Neural cell (in vitro differentiated cells): ENCODE measurements around the gene GRIFIN.

Source experiments
- CTCF ChIP-seq: fragments of 450-650 bp; IDR thresholded peaks from 2 replicates; pipeline ENCODE4 v1.5.1; 2014; ENCODE audit warnings: antibody characterized with exemption, mild to moderate bottlenecking, moderate library complexity; ENCODE audit not compliant: poor library complexity, severe bottlenecking
- EP300 ChIP-seq: fragments of 450-650 bp; conservative IDR thresholded peaks from 2 replicates; pipeline ENCODE4 v1.6.1; 2014; ENCODE audit warnings: antibody characterized with exemption, mild to moderate bottlenecking, moderate library complexity; ENCODE audit not compliant: poor library complexity, severe bottlenecking
- EZH2 ChIP-seq: fragments of 200-600, 300-800 bp; shearing (Covaris generic), sonication (generic); IDR thresholded peaks from 2 replicates; pipeline ENCODE4 v1.6.1; 2014; ENCODE audit warnings: antibody characterized with exemption, low read length, borderline replicate concordance, mild to moderate bottlenecking; ENCODE audit not compliant: insufficient read depth, poor library complexity, severe bottlenecking
- MXI1 ChIP-seq: fragments of 450-650 bp; conservative IDR thresholded peaks from 2 replicates; pipeline ENCODE4 v1.6.1; 2014; ENCODE audit warnings: antibody characterized with exemption, mild to moderate bottlenecking; ENCODE audit not compliant: poor library complexity, severe bottlenecking
- POLR2AphosphoS5 ChIP-seq: IDR thresholded peaks from 2 replicates; pipeline ENCODE4 v1.6.1; 2012
- RAD21 ChIP-seq: fragments of 450-650 bp; conservative IDR thresholded peaks from 2 replicates; pipeline ENCODE4 v1.6.1; 2014; ENCODE audit warnings: antibody characterized with exemption, mild to moderate bottlenecking, moderate library complexity
- REST ChIP-seq: IDR thresholded peaks from 2 replicates; pipeline ENCODE4 v1.6.1; 2012; ENCODE audit warnings: borderline replicate concordance
- SMC3 ChIP-seq: fragments of 450-650 bp; conservative IDR thresholded peaks from 2 replicates; pipeline ENCODE4 v1.6.1; 2014; ENCODE audit warnings: antibody characterized with exemption, mild to moderate bottlenecking, moderate library complexity; ENCODE audit not compliant: poor library complexity
- TAF1 ChIP-seq: IDR thresholded peaks from 2 replicates; pipeline ENCODE4 v1.6.1; 2012; ENCODE audit warnings: low read depth

- TF ChIP-seq CTCF (no peak), RAD21 (no peak), EP300 (no peak), POLR2AphosphoS5 (no peak), MXI1 (no peak), REST (no peak), EZH2 (no peak), SMC3 (no peak), TAF1 (no peak)
Measured at GRCh38 chr7:2507208-2507916, 31.2 kb upstream of the GRIFIN start.
